Esophagus squamous epithelium (tissue), 4 donors: ENCODE results near the gene ZER1.

Experiments used
- POLR2A ChIP-seq, 4 donors: fragments of 450-650 bp; IDR thresholded peaks; one replicate each; pipeline ENCODE4 v1.6.1; 2017; ENCODE audit warnings: antibody characterized with exemption in 4 of 4, mild to moderate bottlenecking in 4 of 4, moderate library complexity in 3 of 4
- TF ChIP-seq, protein P1 (sequence below), 6 experiments: fragments of 450-650 bp in 4 of 6; fragments of 200-600 bp in 2 of 6; sonication (generic) in 2 of 6; IDR thresholded peaks; one replicate each; pipeline ENCODE4 v1.5.1; 2016 to 2019; ENCODE audit warnings: antibody characterized with exemption in 6 of 6, mild to moderate bottlenecking in 4 of 6, moderate library complexity in 4 of 6

DNA sequence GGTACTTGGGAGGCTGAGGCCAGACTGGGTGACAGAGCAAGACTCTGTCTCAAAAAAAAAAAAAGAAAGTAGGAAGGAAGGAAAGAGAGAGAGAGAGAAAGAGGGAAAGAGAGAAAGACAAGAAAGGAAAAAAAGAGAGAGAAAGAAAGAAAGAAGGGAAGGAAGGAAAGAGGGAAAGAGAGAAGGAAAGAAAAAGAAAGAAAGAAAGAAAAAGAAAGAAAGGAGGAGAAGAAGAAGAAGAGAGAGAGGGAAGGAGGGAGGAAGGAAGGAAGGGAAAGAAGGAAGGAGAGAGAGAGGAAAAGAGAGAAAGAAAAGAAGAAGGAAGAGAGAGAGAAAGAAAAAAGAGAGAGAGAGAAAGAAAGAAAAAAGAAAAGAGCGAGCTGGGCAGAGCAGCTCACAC is 3.1 kb upstream of the ZER1 start:
- TF ChIP-seq, protein P1, sequence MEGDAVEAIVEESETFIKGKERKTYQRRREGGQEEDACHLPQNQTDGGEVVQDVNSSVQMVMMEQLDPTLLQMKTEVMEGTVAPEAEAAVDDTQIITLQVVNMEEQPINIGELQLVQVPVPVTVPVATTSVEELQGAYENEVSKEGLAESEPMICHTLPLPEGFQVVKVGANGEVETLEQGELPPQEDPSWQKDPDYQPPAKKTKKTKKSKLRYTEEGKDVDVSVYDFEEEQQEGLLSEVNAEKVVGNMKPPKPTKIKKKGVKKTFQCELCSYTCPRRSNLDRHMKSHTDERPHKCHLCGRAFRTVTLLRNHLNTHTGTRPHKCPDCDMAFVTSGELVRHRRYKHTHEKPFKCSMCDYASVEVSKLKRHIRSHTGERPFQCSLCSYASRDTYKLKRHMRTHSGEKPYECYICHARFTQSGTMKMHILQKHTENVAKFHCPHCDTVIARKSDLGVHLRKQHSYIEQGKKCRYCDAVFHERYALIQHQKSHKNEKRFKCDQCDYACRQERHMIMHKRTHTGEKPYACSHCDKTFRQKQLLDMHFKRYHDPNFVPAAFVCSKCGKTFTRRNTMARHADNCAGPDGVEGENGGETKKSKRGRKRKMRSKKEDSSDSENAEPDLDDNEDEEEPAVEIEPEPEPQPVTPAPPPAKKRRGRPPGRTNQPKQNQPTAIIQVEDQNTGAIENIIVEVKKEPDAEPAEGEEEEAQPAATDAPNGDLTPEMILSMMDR (IDR thresholded peaks at IDR 0.05), result no peak
- no peak for TF ChIP-seq POLR2A (IDR thresholded peaks at IDR 0.05)
